GM08714 (cell line): Measurements from ENCODE around the gene CATSPERB.
"Not testable (repeated sequence)": the region's sequence is repeated elsewhere in the genome, so short reads cannot be mapped to it uniquely, and the experiment has no call there.

Source experiments
- H3K4me3 ChIP-seq: fragments of 200-500 bp; sonication (Bioruptor generic); 2 replicates; pipeline ENCODE4 v1.5.1; 2014; ENCODE audit warnings: mild to moderate bottlenecking, low read length, inconsistent platforms
- ZNF274 ChIP-seq: IDR thresholded peaks from 2 replicates; pipeline ENCODE4 v1.6.1; 2012; ENCODE audit warnings: mild to moderate bottlenecking, low read depth, low read length

Gene CATSPERB

GRCh38 chr14:91654836-91655235 is 77.0 kb downstream of the CATSPERB start:
- no peak overlapping the region for H3K4me3 ChIP-seq
- no peak for TF ChIP-seq ZNF274

GRCh38 chr14:91653451-91653850 is 78.4 kb downstream of the CATSPERB start:
- TF ChIP-seq ZNF274: no peak
- no peak overlapping the region for H3K4me3 ChIP-seq

GRCh38 chr14:91649930-91650329 is 82.0 kb downstream of the CATSPERB start:
- H3K4me3 ChIP-seq: no peak overlapping the region
- TF ChIP-seq ZNF274: no peak

- TF ChIP-seq ZNF274: no peak
- no peak overlapping the region for H3K4me3 ChIP-seq
These were observed 84.0 kb downstream of the CATSPERB start for GRCh38 chr14:91647856-91648255.

- H3K4me3 ChIP-seq: no peak overlapping the region
- TF ChIP-seq ZNF274: no peak
These were observed 95.3 kb downstream of the CATSPERB start for GRCh38 chr14:91636604-91637003.

GRCh38 chr14:91624757-91625156 is 107.1 kb downstream of the CATSPERB start:
- no peak overlapping the region for H3K4me3 ChIP-seq
- no peak for TF ChIP-seq ZNF274

GRCh38 chr14:91614187-91614586 is 117.7 kb downstream of the CATSPERB start:
- no peak overlapping the region for H3K4me3 ChIP-seq
- TF ChIP-seq ZNF274: no peak

- H3K4me3 ChIP-seq: no peak overlapping the region
- TF ChIP-seq ZNF274: no peak
These were observed 118.3 kb downstream of the CATSPERB start for GRCh38 chr14:91613459-91614112.

- no peak for TF ChIP-seq ZNF274
- H3K4me3 ChIP-seq: no peak overlapping the region
These were observed 120.4 kb downstream of the CATSPERB start for GRCh38 chr14:91611528-91611927.

- no peak for TF ChIP-seq ZNF274
- H3K4me3 ChIP-seq: no peak overlapping the region
These were observed 122.7 kb downstream of the CATSPERB start for GRCh38 chr14:91609161-91609560.

- TF ChIP-seq ZNF274: no peak
- H3K4me3 ChIP-seq: no peak overlapping the region
These were observed 124.4 kb downstream of the CATSPERB start for GRCh38 chr14:91607322-91608047.

- H3K4me3 ChIP-seq: no peak overlapping the region
These were observed 125.0 kb downstream of the CATSPERB start for GRCh38 chr14:91606851-91607250.

GRCh38 chr14:91604611-91605010 is 127.3 kb downstream of the CATSPERB start:
- H3K4me3 ChIP-seq: not testable (repeated sequence)

More at GRCh38 chr14:91606851-91607250, 125.0 kb downstream of the CATSPERB start:
- no peak for TF ChIP-seq ZNF274

- no peak for TF ChIP-seq ZNF274
- no peak overlapping the region for H3K4me3 ChIP-seq
These were observed 131.9 kb downstream of the CATSPERB start for GRCh38 chr14:91599994-91600393.

GRCh38 chr14:91595736-91596135 is 136.2 kb downstream of the CATSPERB start:
- no peak for TF ChIP-seq ZNF274

GRCh38 chr14:91593957-91594356 is 137.9 kb downstream of the CATSPERB start:
- H3K4me3 ChIP-seq: not testable (repeated sequence)

More at GRCh38 chr14:91595736-91596135, 136.2 kb downstream of the CATSPERB start:
- H3K4me3 ChIP-seq: no peak overlapping the region
